HG03064 (cell line): Measurements from ENCODE around the gene NAV3.
A peak's percentile ranks its signal among the peaks of the same experiment; 100 is the strongest.
"Not testable (repeated sequence)": the region's sequence is repeated elsewhere in the genome, so short reads cannot be mapped to it uniquely, and the experiment has no call there.

ENCODE experiments used
- ATAC-seq: cut with Tn5 transposase; IDR thresholded peaks from one replicate; pipeline ENCODE4 v1.9.1; 2021; ENCODE audit warnings: low read depth; ENCODE audit not compliant: unreplicated experiment

Gene NAV3

GRCh38 chr12:78229591-78230101 lies 399.0 kb downstream of the NAV3 start:
- peak; percentile 91 for ATAC-seq

- no peak for ATAC-seq
Observed at GRCh38 chr12:78232756-78233155, 402.1 kb downstream of the NAV3 start.

- no peak for ATAC-seq
Observed at GRCh38 chr12:78236264-78236663, 405.6 kb downstream of the NAV3 start.

GRCh38 chr12:78239544-78239943 lies 408.9 kb downstream of the NAV3 start:
- ATAC-seq, result no peak

GRCh38 chr12:78240827-78241226 lies 410.1 kb downstream of the NAV3 start:
- no peak for ATAC-seq

GRCh38 chr12:78241446-78241845 lies 410.8 kb downstream of the NAV3 start:
- no peak for ATAC-seq

- ATAC-seq, result no peak
Observed at GRCh38 chr12:78244916-78245507, 414.3 kb downstream of the NAV3 start.

GRCh38 chr12:78248321-78248720 lies 417.6 kb downstream of the NAV3 start:
- no peak for ATAC-seq

- no peak for ATAC-seq
Observed at GRCh38 chr12:78249578-78249977, 418.9 kb downstream of the NAV3 start.

- not testable (repeated sequence) for ATAC-seq
Observed at GRCh38 chr12:78257662-78258061, 427.0 kb downstream of the NAV3 start.

GRCh38 chr12:78260976-78261375 lies 430.3 kb downstream of the NAV3 start:
- no peak for ATAC-seq

GRCh38 chr12:78261901-78262300 lies 431.2 kb downstream of the NAV3 start:
- no peak for ATAC-seq
